IMR-90 (cell line): Measurements from ENCODE around the gene DGAT2. TPM values are rescaled to one million over a fixed set of nuclear protein-coding genes. Genes with fewer than 3 reads are reported as not detected.

ENCODE experiments used
- ATAC-seq: fragments of 200-7000 bp; cut with Tn5 transposase; 2 replicates; pipeline ENCODE4 v1.9.1; 2020; ENCODE audit warnings: low read depth, mild to moderate bottlenecking, moderate library complexity
- BruUV-seq: library from RNA; stranded (reverse); fragments of 400-500 nt; replicated peaks from 2 replicates; lab custom pipeline; 2021; lab: Mats Ljungman, UMichigan
- CTCF ChIA-PET: fragments of 300-600 bp; formaldehyde crosslinking; extraction: SDS; loops from one replicate; lab custom pipeline; 2021; ENCODE audit warnings: antibody characterized with exemption; lab: Yijun Ruan, JAX
- POLR2A ChIA-PET: fragments of 300-600 bp; sonication (Branson Sonifier 250); formaldehyde crosslinking; loops from one replicate; lab custom pipeline; 2022; ENCODE audit warnings: antibody characterized with exemption; ENCODE audit not compliant: unreplicated experiment; lab: Charles Lee
- DNase-seq: peaks from one replicate; pipeline ENCODE4 v3.0.0; 2013
- H2AFZ ChIP-seq: replicated peaks from 2 replicates; pipeline ENCODE3; 2013; ENCODE audit warnings: low read length, mild to moderate bottlenecking; ENCODE audit not compliant: poor library complexity
- H2AK5ac ChIP-seq: 2 replicates; pipeline ENCODE4 v1.6.1; 2013; ENCODE audit warnings: low read depth, low read length, inconsistent platforms
- H2AK9ac ChIP-seq: replicated peaks from 2 replicates; pipeline ENCODE3; 2013; ENCODE audit warnings: mild to moderate bottlenecking, low read depth, low read length, moderate library complexity; ENCODE audit not compliant: poor library complexity
- H2BK120ac ChIP-seq: 2 replicates; pipeline ENCODE4 v1.6.1; 2013; ENCODE audit warnings: low read depth, low read length, inconsistent platforms
- H2BK15ac ChIP-seq: 3 replicates; pipeline ENCODE4 v1.6.1; 2013; ENCODE audit warnings: low read depth, low read length, inconsistent platforms
- H2BK20ac ChIP-seq: 2 replicates; pipeline ENCODE4 v1.6.1; 2013; ENCODE audit warnings: low read depth, mild to moderate bottlenecking, inconsistent platforms, low read length, moderate library complexity
- H2BK5ac ChIP-seq: 2 replicates; pipeline ENCODE4 v1.6.1; 2013; ENCODE audit warnings: mild to moderate bottlenecking, low read depth, low read length, inconsistent platforms; ENCODE audit not compliant: poor library complexity, severe bottlenecking
- H3K14ac ChIP-seq: replicated peaks from 2 replicates; pipeline ENCODE4 v1.6.1; 2013; ENCODE audit warnings: low read depth, low read length, inconsistent platforms
- H3K18ac ChIP-seq: 2 replicates; pipeline ENCODE4 v1.6.1; 2013; ENCODE audit warnings: low read depth, low read length, control low read depth
- H3K23ac ChIP-seq: 2 replicates; pipeline ENCODE4 v1.6.1; 2013; ENCODE audit warnings: low read depth, low read length, inconsistent platforms
- H3K27ac ChIP-seq: 2 replicates; pipeline ENCODE4 v1.5.1; 2013; ENCODE audit warnings: mild to moderate bottlenecking, control low read depth, low read length; ENCODE audit not compliant: insufficient read depth
- H3K27me3 ChIP-seq: 2 replicates; pipeline ENCODE4 v1.6.1; 2013; ENCODE audit warnings: low read length; ENCODE audit not compliant: control insufficient read depth, insufficient read depth
- H3K36me3 ChIP-seq: 2 replicates; pipeline ENCODE4 v1.6.1; 2013; ENCODE audit warnings: low read length, mixed read lengths; ENCODE audit not compliant: control insufficient read depth, insufficient read depth
- H3K4ac ChIP-seq: 2 replicates; pipeline ENCODE4 v1.6.1; 2013; ENCODE audit warnings: low read depth, low read length, inconsistent platforms
- H3K4me1 ChIP-seq: 2 replicates; pipeline ENCODE4 v1.6.1; 2013; ENCODE audit warnings: low read length, mixed read lengths; ENCODE audit not compliant: control insufficient read depth, insufficient read depth
- H3K4me2 ChIP-seq: 2 replicates; pipeline ENCODE4 v1.6.1; 2013; ENCODE audit warnings: low read depth, mild to moderate bottlenecking, control low read depth, low read length, moderate library complexity
- H3K4me3 ChIP-seq: 2 replicates; pipeline ENCODE4 v1.5.1; 2013; ENCODE audit warnings: low read depth, mild to moderate bottlenecking, control low read depth, low read length, moderate library complexity; ENCODE audit not compliant: insufficient read depth
- H3K56ac ChIP-seq: 2 replicates; pipeline ENCODE4 v1.6.1; 2013; ENCODE audit warnings: low read length, inconsistent platforms; ENCODE audit not compliant: insufficient read depth; ENCODE audit errors: extremely low read depth
- H3K79me1 ChIP-seq, 2 experiments: 2 replicates each; pipeline ENCODE4 v1.6.1; 2013; ENCODE audit warnings: low read length in 2 of 2, inconsistent platforms in 1 of 2, low read depth in 1 of 2
- H3K9ac ChIP-seq: 2 replicates; pipeline ENCODE4 v1.6.1; 2013; ENCODE audit warnings: low read depth, low read length, control low read depth
- H3K9me1 ChIP-seq: 2 replicates; pipeline ENCODE4 v1.6.1; 2013; ENCODE audit warnings: low read length, inconsistent platforms; ENCODE audit not compliant: insufficient read depth
- H3K9me3 ChIP-seq: 2 replicates; pipeline ENCODE4 v1.6.1; 2013; ENCODE audit warnings: low read length; ENCODE audit not compliant: control insufficient read depth, insufficient read depth
- H4K20me1 ChIP-seq: 2 replicates; pipeline ENCODE4 v1.6.1; 2013; ENCODE audit warnings: low read length, inconsistent platforms; ENCODE audit not compliant: insufficient read depth
- H4K5ac ChIP-seq: 2 replicates; pipeline ENCODE4 v1.6.1; 2013; ENCODE audit warnings: mild to moderate bottlenecking, low read depth, low read length, control low read depth
- H4K8ac ChIP-seq, 2 experiments: 2 replicates each; pipeline ENCODE4 v1.6.1; 2013; ENCODE audit warnings: low read depth in 2 of 2, low read length in 2 of 2, control low read depth in 1 of 2, inconsistent platforms in 1 of 2
- H4K91ac ChIP-seq: 2 replicates; pipeline ENCODE4 v1.6.1; 2013; ENCODE audit warnings: low read depth, low read length, inconsistent platforms; ENCODE audit not compliant: insufficient read depth
- BHLHE40 ChIP-seq: fragments of 150-350 bp; IDR thresholded peaks from 2 replicates; pipeline ENCODE4 v1.6.1; 2016; ENCODE audit warnings: mild to moderate bottlenecking, low read depth, low read length
- CEBPB ChIP-seq: IDR thresholded peaks from 2 replicates; pipeline ENCODE4 v1.6.1; 2012; ENCODE audit warnings: low read depth, low read length, improper control_type of control experiment
- CHD1 ChIP-seq: IDR thresholded peaks from 2 replicates; pipeline ENCODE4 v1.6.1; 2012; ENCODE audit warnings: low read depth, low read length, improper control_type of control experiment
- CTCF ChIP-seq: conservative IDR thresholded peaks from 2 replicates; pipeline ENCODE4 v1.5.1; 2012; ENCODE audit warnings: mild to moderate bottlenecking, low read depth, low read length, improper control_type of control experiment
- MXI1 ChIP-seq: IDR thresholded peaks from 2 replicates; pipeline ENCODE4 v1.6.1; 2012; ENCODE audit warnings: low read depth, mild to moderate bottlenecking, low read length, moderate library complexity, borderline replicate concordance
- NFE2L2 ChIP-seq: fragments of 150-350 bp; IDR thresholded peaks from 2 replicates; pipeline ENCODE4 v1.6.1; 2016; ENCODE audit warnings: low read depth, mild to moderate bottlenecking, low read length
- POLR2A ChIP-seq: IDR thresholded peaks from 2 replicates; pipeline ENCODE4 v1.6.1; 2012; ENCODE audit warnings: mild to moderate bottlenecking, low read depth, low read length
- RAD21 ChIP-seq: IDR thresholded peaks from 2 replicates; pipeline ENCODE4 v1.6.1; 2012; ENCODE audit warnings: low read length, improper control_type of control experiment
- RFX5 ChIP-seq: IDR thresholded peaks from 2 replicates; pipeline ENCODE4 v1.8.0; 2012; ENCODE audit warnings: low read depth, mild to moderate bottlenecking, low read length, moderate library complexity
- WGBS, 2 experiments: methylation state at CpG; one replicate each; pipeline versions ENCODE4 v1.1.5 to v1.1.7; 2013; ENCODE audit warnings: missing lambda C conversion rate in 2 of 2; ENCODE audit not compliant: insufficient read length in 1 of 2; ENCODE audit errors: extremely low coverage in 2 of 2; 5-methylcytosine and 5-hydroxymethylcytosine counted together
- dilution Hi-C: fragments of 300-500 bp; cut with HindIII; formaldehyde crosslinking; loops from one replicate; pipeline ENCODE4 v1.14.3; 2018; ENCODE audit warnings: low sequenced_read_pairs; ENCODE audit not compliant: unreplicated experiment
- in situ Hi-C: fragments of 300-500 bp; cut with MboI; formaldehyde crosslinking; loops from 3 replicates; pipeline ENCODE4 v1.14.3; 2019; ENCODE audit warnings: low sequenced_read_pairs, inconsistent platforms, mixed read lengths
- intact Hi-C: fragments of 100-400 bp; cut with micrococcal nuclease; formaldehyde crosslinking; loops from 2 replicates; pipeline ENCODE4 v1.10.0; 2022
- polyA plus RNA-seq, 3 experiments: library from polyadenylated mRNA; depleted of rRNA; stranded (reverse); fragments of >200 nt; gene quantifications; 2 replicates each; pipeline ENCODE4 v1.2.3, GENCODE V29; 2012; ENCODE audit warnings: low replicate concordance in 1 of 3
- total RNA-seq: library from RNA; depleted of rRNA; stranded (reverse); fragments of >200 nt; gene quantifications from 2 replicates; pipeline ENCODE4 v1.2.3, GENCODE V29; 2012
- TF ChIP-seq, protein P1 (sequence below): fragments of 150-350 bp; IDR thresholded peaks from 2 replicates; pipeline ENCODE4 v1.6.1; 2017; ENCODE audit warnings: mild to moderate bottlenecking, antibody characterized with exemption, low read length, low read depth

Gene DGAT2
- total and polyA plus RNA-seq, 2 of the 4 experiments (the other 2 are of a cell fraction) = 2.3 to 2.4 TPM

GRCh38 chr11:75810637-75811390 is 42.2 kb downstream of the DGAT2 start:
- Histone ChIP-seq H2BK15ac (no peak overlapping the region), H3K23ac (no peak overlapping the region), H3K79me1 (peaks cover 3 to 7% of the 10 kb centered on the region in 2 experiments; a peak in 3 of 4 replicates), H2BK20ac (no peak overlapping the region), H3K18ac (no peak overlapping the region), H3K9ac (no peak overlapping the region), H3K9me1 (no peaks in the 10 kb centered on the region), H2AK9ac (no peak overlapping the region), H4K91ac (no peak overlapping the region), H2BK120ac (no peak overlapping the region), H3K4ac (no peak overlapping the region), H3K27ac (no peak overlapping the region), H3K36me3 (no peaks in the 10 kb centered on the region), H4K8ac (no peak overlapping the region), H2BK5ac (no peak overlapping the region), H4K5ac (no peak overlapping the region), H3K27me3 (peaks cover 7% of the 10 kb centered on the region; the same call in 1 of the 2 replicates), H3K14ac (no peak overlapping the region), H3K56ac (no peak overlapping the region), H2AFZ (no peak overlapping the region), H3K4me1 (no peaks in the 10 kb centered on the region), H3K4me2 (no peak overlapping the region), H3K4me3 (no peak overlapping the region), H2AK5ac (no peak overlapping the region), H4K20me1 (no peaks in the 10 kb centered on the region), H3K9me3 (no peaks in the 10 kb centered on the region)
- dilution Hi-C loops (no loop called here), in situ Hi-C loops (no loop called here), intact Hi-C loops (no loop called here)
- 73% methylated on average over 5 of the region's 8 CpGs; no CpG with 5 or more reads in 1 of the 2 experiments for WGBS, 2 experiments
- ChIA-PET POLR2A (no interaction called here), CTCF (no interaction called here)
- TF ChIP-seq RAD21 = no peak
- TF ChIP-seq BHLHE40 = no peak
- TF ChIP-seq NFE2L2 = no peak
- no peak for TF ChIP-seq POLR2A
- TF ChIP-seq, protein P1, sequence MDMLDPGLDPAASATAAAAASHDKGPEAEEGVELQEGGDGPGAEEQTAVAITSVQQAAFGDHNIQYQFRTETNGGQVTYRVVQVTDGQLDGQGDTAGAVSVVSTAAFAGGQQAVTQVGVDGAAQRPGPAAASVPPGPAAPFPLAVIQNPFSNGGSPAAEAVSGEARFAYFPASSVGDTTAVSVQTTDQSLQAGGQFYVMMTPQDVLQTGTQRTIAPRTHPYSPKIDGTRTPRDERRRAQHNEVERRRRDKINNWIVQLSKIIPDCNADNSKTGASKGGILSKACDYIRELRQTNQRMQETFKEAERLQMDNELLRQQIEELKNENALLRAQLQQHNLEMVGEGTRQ = no peak
- no peak for TF ChIP-seq MXI1
- no peak for TF ChIP-seq CHD1
- no peak for TF ChIP-seq CEBPB
- no peak for TF ChIP-seq CTCF
- no peak for TF ChIP-seq RFX5
- DNase-seq (no peak), ATAC-seq (no peak)
- BruUV-seq = no TSS peak
